Astrocyte (in vitro differentiated cells and primary cell): ENCODE results near the gene TLE5. TPM values are rescaled to one million over a fixed set of nuclear protein-coding genes. Genes with fewer than 3 reads are reported as not detected.

Experiments used
- DNase-seq: peaks from one replicate; pipeline ENCODE4 v3.0.0-alpha.2; 2010; ENCODE audit warnings: low read depth
- FAIRE-seq: peaks from 2 replicates; lab custom pipeline; 2011; peaks lifted over from hg19 to GRCh38; lab: Jason Lieb, UNC
- H2AFZ ChIP-seq: 2 replicates; pipeline ENCODE4 v1.6.0; 2012; ENCODE audit warnings: low read depth, low read length, inconsistent platforms
- H3K27ac ChIP-seq: 2 replicates; pipeline ENCODE4 v1.5.1; 2011; ENCODE audit warnings: low read depth, low read length, inconsistent platforms
- H3K27me3 ChIP-seq: 2 replicates; pipeline ENCODE4 v1.6.0; 2011; ENCODE audit warnings: low read length, inconsistent platforms; ENCODE audit not compliant: insufficient read depth
- H3K36me3 ChIP-seq: 2 replicates; pipeline ENCODE4 v1.5.1; 2011; ENCODE audit warnings: low read length, inconsistent platforms; ENCODE audit not compliant: insufficient read depth
- H3K4me1 ChIP-seq: 2 replicates; pipeline ENCODE4 v1.5.1; 2011; ENCODE audit warnings: low read length, inconsistent platforms; ENCODE audit not compliant: insufficient read depth
- H3K4me2 ChIP-seq: 2 replicates; pipeline ENCODE4 v1.6.0; 2012; ENCODE audit warnings: low read length, inconsistent platforms
- H3K4me3 ChIP-seq: 2 replicates; pipeline ENCODE4 v1.5.1; 2011; ENCODE audit warnings: low read depth, mild to moderate bottlenecking, low read length, inconsistent platforms; ENCODE audit not compliant: insufficient read depth
- H3K79me2 ChIP-seq: 2 replicates; pipeline ENCODE4 v1.6.0; 2012; ENCODE audit warnings: mild to moderate bottlenecking, low read length, inconsistent platforms; ENCODE audit not compliant: insufficient read depth
- H3K9ac ChIP-seq: 2 replicates; pipeline ENCODE4 v1.6.0; 2012; ENCODE audit warnings: mild to moderate bottlenecking, low read length, inconsistent platforms
- H3K9me3 ChIP-seq: 2 replicates; pipeline ENCODE4 v1.5.1; 2012; ENCODE audit warnings: low read depth, mild to moderate bottlenecking, low read length, inconsistent platforms; ENCODE audit not compliant: insufficient read depth
- H4K20me1 ChIP-seq: 2 replicates; pipeline ENCODE4 v1.6.0; 2012; ENCODE audit warnings: low read length, inconsistent platforms; ENCODE audit not compliant: insufficient read depth
- H3K27ac Mint-ChIP-seq: one replicate; pipeline ENCODE4 v1.8.0; 2021; ENCODE audit warnings: mild to moderate bottlenecking, mixed read lengths; ENCODE audit not compliant: unreplicated experiment
- H3K27me3 Mint-ChIP-seq: one replicate; pipeline ENCODE4 v1.8.0; 2021; ENCODE audit warnings: low read depth, mixed read lengths; ENCODE audit not compliant: unreplicated experiment
- H3K36me3 Mint-ChIP-seq: one replicate; pipeline ENCODE4 v1.8.0; 2021; ENCODE audit warnings: low read depth, mixed read lengths; ENCODE audit not compliant: unreplicated experiment
- H3K4me1 Mint-ChIP-seq: one replicate; pipeline ENCODE4 v1.8.0; 2021; ENCODE audit warnings: low read depth, mixed read lengths; ENCODE audit not compliant: unreplicated experiment
- H3K4me3 Mint-ChIP-seq: one replicate; pipeline ENCODE4 v1.8.0; 2021; ENCODE audit warnings: mild to moderate bottlenecking, moderate library complexity, mixed read lengths; ENCODE audit not compliant: unreplicated experiment
- H3K9me3 Mint-ChIP-seq: one replicate; pipeline ENCODE4 v1.8.0; 2021; ENCODE audit warnings: mild to moderate bottlenecking, mixed read lengths; ENCODE audit not compliant: unreplicated experiment
- EZH2 ChIP-seq: IDR thresholded peaks from 2 replicates; pipeline ENCODE4 v1.6.1; 2012; ENCODE audit warnings: mild to moderate bottlenecking, low read length, inconsistent platforms; ENCODE audit not compliant: insufficient read depth
- total RNA-seq: library from RNA; stranded (reverse); gene quantifications from 2 replicates; pipeline ENCODE4 v1.2.1, GENCODE V29; 2021
- TF ChIP-seq, protein P1 (sequence below): IDR thresholded peaks from 2 replicates; pipeline ENCODE4 v1.5.1; 2011; ENCODE audit warnings: low read depth, mild to moderate bottlenecking, inconsistent platforms, low read length, moderate library complexity; ENCODE audit not compliant: insufficient read depth

Gene TLE5
- total RNA-seq, 1 donor from 2014 or later = 210 TPM

- Mint-ChIP-seq H3K27me3 (no peaks in the 10 kb centered on the region), H3K36me3 (peaks cover 13% of the 10 kb centered on the region), H3K9me3 (no peaks in the 10 kb centered on the region), H3K27ac (no peak overlapping the region), H3K4me1 (peaks cover 8% of the 10 kb centered on the region), H3K4me3 (no peak overlapping the region)
- Histone ChIP-seq H3K27me3 (no peaks in the 10 kb centered on the region), H3K27ac (no peak overlapping the region), H3K79me2 (peaks cover 23% of the 10 kb centered on the region), H3K4me2 (peak overlapping the region; percentile 17), H3K9me3 (no peaks in the 10 kb centered on the region), H4K20me1 (peaks cover 61% of the 10 kb centered on the region), H3K4me3 (no peak overlapping the region), H3K36me3 (peaks cover 12% of the 10 kb centered on the region), H3K9ac (no peak overlapping the region), H3K4me1 (peaks cover 24% of the 10 kb centered on the region), H2AFZ (no peak overlapping the region)
- DNase-seq (peak; percentile 31), FAIRE-seq (no peak)
- no peak for TF ChIP-seq EZH2
- TF ChIP-seq, protein P1, sequence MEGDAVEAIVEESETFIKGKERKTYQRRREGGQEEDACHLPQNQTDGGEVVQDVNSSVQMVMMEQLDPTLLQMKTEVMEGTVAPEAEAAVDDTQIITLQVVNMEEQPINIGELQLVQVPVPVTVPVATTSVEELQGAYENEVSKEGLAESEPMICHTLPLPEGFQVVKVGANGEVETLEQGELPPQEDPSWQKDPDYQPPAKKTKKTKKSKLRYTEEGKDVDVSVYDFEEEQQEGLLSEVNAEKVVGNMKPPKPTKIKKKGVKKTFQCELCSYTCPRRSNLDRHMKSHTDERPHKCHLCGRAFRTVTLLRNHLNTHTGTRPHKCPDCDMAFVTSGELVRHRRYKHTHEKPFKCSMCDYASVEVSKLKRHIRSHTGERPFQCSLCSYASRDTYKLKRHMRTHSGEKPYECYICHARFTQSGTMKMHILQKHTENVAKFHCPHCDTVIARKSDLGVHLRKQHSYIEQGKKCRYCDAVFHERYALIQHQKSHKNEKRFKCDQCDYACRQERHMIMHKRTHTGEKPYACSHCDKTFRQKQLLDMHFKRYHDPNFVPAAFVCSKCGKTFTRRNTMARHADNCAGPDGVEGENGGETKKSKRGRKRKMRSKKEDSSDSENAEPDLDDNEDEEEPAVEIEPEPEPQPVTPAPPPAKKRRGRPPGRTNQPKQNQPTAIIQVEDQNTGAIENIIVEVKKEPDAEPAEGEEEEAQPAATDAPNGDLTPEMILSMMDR = no peak
These were observed 7.1 kb downstream of the TLE5 start for GRCh38 chr19:3054972-3055740.

GRCh38 chr19:3054265-3054971 is 7.9 kb downstream of the TLE5 start:
- Histone ChIP-seq H2AFZ (no peak overlapping the region), H3K9me3 (no peaks in the 10 kb centered on the region), H3K9ac (no peak overlapping the region), H3K4me2 (no peak overlapping the region), H3K27me3 (no peaks in the 10 kb centered on the region), H3K79me2 (peaks cover 16% of the 10 kb centered on the region), H4K20me1 (peaks cover 54% of the 10 kb centered on the region), H3K36me3 (peaks cover 5% of the 10 kb centered on the region), H3K4me3 (no peak overlapping the region), H3K4me1 (peaks cover 24% of the 10 kb centered on the region), H3K27ac (no peak overlapping the region)
- Mint-ChIP-seq H3K4me3 (no peak overlapping the region), H3K4me1 (peaks cover 8% of the 10 kb centered on the region), H3K36me3 (peaks cover 13% of the 10 kb centered on the region), H3K9me3 (no peaks in the 10 kb centered on the region), H3K27me3 (peaks cover 2% of the 10 kb centered on the region), H3K27ac (no peak overlapping the region)
- DNase-seq (no peak), FAIRE-seq (no peak)
- TF ChIP-seq, protein P1 = no peak
- TF ChIP-seq EZH2 = no peak

- FAIRE-seq (no peak), DNase-seq (no peak)
- Mint-ChIP-seq H3K4me1 (peaks cover 8% of the 10 kb centered on the region), H3K27me3 (peaks cover 6% of the 10 kb centered on the region), H3K4me3 (no peak overlapping the region), H3K27ac (no peak overlapping the region), H3K36me3 (peaks cover 12% of the 10 kb centered on the region), H3K9me3 (no peaks in the 10 kb centered on the region)
- H3K36me3 ChIP-seq = peaks cover 5% of the 10 kb centered on the region
- no peak overlapping the region for H3K27ac ChIP-seq
- H3K4me1 ChIP-seq = peaks cover 24% of the 10 kb centered on the region
- no peak overlapping the region for H3K4me2 ChIP-seq
- H3K4me3 ChIP-seq = no peak overlapping the region
- no peak for TF ChIP-seq EZH2
- TF ChIP-seq, protein P1 = no peak
- H2AFZ ChIP-seq = no peak overlapping the region
- H3K9ac ChIP-seq = no peak overlapping the region
- H3K9me3 ChIP-seq = no peaks in the 10 kb centered on the region
- peaks cover 50% of the 10 kb centered on the region for H4K20me1 ChIP-seq
- H3K79me2 ChIP-seq = peaks cover 13% of the 10 kb centered on the region
- H3K27me3 ChIP-seq = no peaks in the 10 kb centered on the region
These were observed 8.5 kb downstream of the TLE5 start for GRCh38 chr19:3053780-3054179.
